Large intestine (tissue), 3 donors: ENCODE measurements around the gene POLD3. TPM values are rescaled to one million over a fixed set of nuclear protein-coding genes. Genes with fewer than 3 reads are reported as not detected.

Source experiments
- DNase-seq, 2 donors: peaks; one replicate each; pipeline versions ENCODE4 v3.0.0 to v3.0.0-alpha.2; 2013
- H3K27ac ChIP-seq: one replicate; pipeline ENCODE4 v1.5.1; 2013; ENCODE audit warnings: low read length
- H3K27me3 ChIP-seq: 2 replicates; pipeline ENCODE4 v1.6.1; 2013; ENCODE audit warnings: low read length; ENCODE audit not compliant: control insufficient read depth, insufficient read depth
- H3K36me3 ChIP-seq: 2 replicates; pipeline ENCODE4 v1.6.1; 2013; ENCODE audit warnings: low read length; ENCODE audit not compliant: control insufficient read depth, insufficient read depth
- H3K4me1 ChIP-seq: one replicate; pipeline ENCODE4 v1.6.1; 2013; ENCODE audit warnings: low read length; ENCODE audit not compliant: control insufficient read depth, insufficient read depth
- H3K4me3 ChIP-seq: one replicate; pipeline ENCODE4 v1.5.1; 2013; ENCODE audit warnings: low read length
- H3K9me3 ChIP-seq: one replicate; pipeline ENCODE4 v1.6.1; 2013; ENCODE audit warnings: mild to moderate bottlenecking, low read depth, low read length, moderate library complexity; ENCODE audit not compliant: control insufficient read depth
- WGBS: methylation state at CpG from one replicate; pipeline ENCODE4 v1.1.5; 2013; ENCODE audit warnings: low lambda C conversion rate; ENCODE audit not compliant: insufficient coverage; 5-methylcytosine and 5-hydroxymethylcytosine counted together
- polyA plus RNA-seq: library from polyadenylated mRNA; unstranded; fragments of 120-200 nt; gene quantifications from one replicate; pipeline ENCODE4 v1.2.1, GENCODE V29; 2013

The POLD3 gene
- polyA plus RNA-seq, 1 donor: 16.9 TPM

GRCh38 chr11:74671520-74672196 lies 79.3 kb downstream of the POLD3 start:
- Histone ChIP-seq H3K4me3 (no peak overlapping the region), H3K27ac (no peak overlapping the region), H3K9me3 (no peaks in the 10 kb centered on the region), H3K4me1 (peaks cover 2% of the 10 kb centered on the region), H3K27me3 (no peaks in the 10 kb centered on the region), H3K36me3 (no peaks in the 10 kb centered on the region)
- no CpG with 5 or more reads among the region's 10 CpGs for WGBS
- DNase-seq: no peak

- Histone ChIP-seq H3K4me1 (peaks cover 2% of the 10 kb centered on the region), H3K27me3 (no peaks in the 10 kb centered on the region), H3K4me3 (no peak overlapping the region), H3K36me3 (no peaks in the 10 kb centered on the region), H3K27ac (no peak overlapping the region), H3K9me3 (no peaks in the 10 kb centered on the region)
- DNase-seq: no peak
- no CpG with 5 or more reads among the region's 4 CpGs for WGBS
These were observed 80.1 kb downstream of the POLD3 start for GRCh38 chr11:74672332-74672955.

- Histone ChIP-seq H3K4me1 (peaks cover 2% of the 10 kb centered on the region), H3K4me3 (no peak overlapping the region), H3K9me3 (no peaks in the 10 kb centered on the region), H3K27ac (peak overlapping the region; percentile 26), H3K36me3 (no peaks in the 10 kb centered on the region), H3K27me3 (no peaks in the 10 kb centered on the region)
- 50% methylated on average over 1 of the region's 12 CpGs for WGBS
- DNase-seq: peak in 1 of 2 donors; percentile 43
These were observed 80.7 kb downstream of the POLD3 start for GRCh38 chr11:74672956-74673692.

- peak overlapping the region; percentile 26 for H3K27ac ChIP-seq
- no peak for DNase-seq
- H3K27me3 ChIP-seq: no peaks in the 10 kb centered on the region
- H3K9me3 ChIP-seq: no peaks in the 10 kb centered on the region
- H3K36me3 ChIP-seq: no peaks in the 10 kb centered on the region
- no CpG with 5 or more reads among the region's 7 CpGs for WGBS
- peaks cover 2% of the 10 kb centered on the region for H3K4me1 ChIP-seq
- H3K4me3 ChIP-seq: no peak overlapping the region
These were observed 81.4 kb downstream of the POLD3 start for GRCh38 chr11:74673693-74674360.

GRCh38 chr11:74675761-74676160 lies 83.4 kb downstream of the POLD3 start:
- WGBS: no CpG with 5 or more reads among the region's 3 CpGs
- Histone ChIP-seq H3K27me3 (no peaks in the 10 kb centered on the region), H3K9me3 (no peaks in the 10 kb centered on the region), H3K27ac (no peak overlapping the region), H3K36me3 (no peaks in the 10 kb centered on the region), H3K4me1 (peaks cover 2% of the 10 kb centered on the region), H3K4me3 (no peak overlapping the region)
- no peak for DNase-seq

GRCh38 chr11:74676596-74676995 lies 84.2 kb downstream of the POLD3 start:
- H3K27me3 ChIP-seq: no peaks in the 10 kb centered on the region
- WGBS: 94% methylated on average over 3 of the region's 5 CpGs
- H3K9me3 ChIP-seq: no peaks in the 10 kb centered on the region
- no peak for DNase-seq
- H3K4me3 ChIP-seq: no peak overlapping the region
- H3K36me3 ChIP-seq: no peaks in the 10 kb centered on the region
- H3K4me1 ChIP-seq: peaks cover 2% of the 10 kb centered on the region
- no peak overlapping the region for H3K27ac ChIP-seq

- H3K27me3 ChIP-seq: no peaks in the 10 kb centered on the region
- no peak for DNase-seq
- H3K36me3 ChIP-seq: no peaks in the 10 kb centered on the region
- H3K9me3 ChIP-seq: no peaks in the 10 kb centered on the region
- no peak overlapping the region for H3K4me3 ChIP-seq
- no peak overlapping the region for H3K27ac ChIP-seq
- WGBS: no CpG with 5 or more reads among the region's 6 CpGs
- H3K4me1 ChIP-seq: peaks cover 2% of the 10 kb centered on the region
These were observed 84.7 kb downstream of the POLD3 start for GRCh38 chr11:74677131-74677530.

- no CpG with 5 or more reads among the region's 5 CpGs for WGBS
- no peaks in the 10 kb centered on the region for H3K36me3 ChIP-seq
- H3K4me1 ChIP-seq: no peaks in the 10 kb centered on the region
- H3K9me3 ChIP-seq: no peaks in the 10 kb centered on the region
- H3K4me3 ChIP-seq: no peak overlapping the region
- no peak overlapping the region for H3K27ac ChIP-seq
- no peak for DNase-seq
- H3K27me3 ChIP-seq: peaks cover 4% of the 10 kb centered on the region
These were observed 85.7 kb downstream of the POLD3 start for GRCh38 chr11:74678041-74678440.

GRCh38 chr11:74678591-74679512 lies 86.5 kb downstream of the POLD3 start:
- no peak overlapping the region for H3K27ac ChIP-seq
- H3K4me1 ChIP-seq: no peaks in the 10 kb centered on the region
- H3K9me3 ChIP-seq: no peaks in the 10 kb centered on the region
- H3K27me3 ChIP-seq: peaks cover 9% of the 10 kb centered on the region
- DNase-seq: no peak
- no peaks in the 10 kb centered on the region for H3K36me3 ChIP-seq
- WGBS: 80% methylated on average over 2 of the region's 13 CpGs
- H3K4me3 ChIP-seq: no peak overlapping the region
